Gastroesophageal sphincter (tissue), 3 donors: ENCODE results near the gene ELMOD3.
"Not testable (repeated sequence)": the region's sequence is repeated elsewhere in the genome, so short reads cannot be mapped to it uniquely, and the experiment has no call there.

ENCODE experiments used
- CTCF ChIP-seq, 4 experiments: fragments of 200-600 bp in 2 of 4; fragments of 450-650 bp in 2 of 4; sonication (generic) in 1 of 4; IDR thresholded peaks; one replicate each; pipeline ENCODE4 v1.5.1; 2017 to 2019; ENCODE audit warnings: antibody characterized with exemption in 4 of 4, mild to moderate bottlenecking in 2 of 4, moderate library complexity in 2 of 4
- POLR2A ChIP-seq, 2 donors: fragments of 450-650 bp; IDR thresholded peaks; one replicate each; pipeline ENCODE4 v1.6.1; 2017; ENCODE audit warnings: antibody characterized with exemption in 2 of 2, mild to moderate bottlenecking in 2 of 2, moderate library complexity in 1 of 2

DNA sequence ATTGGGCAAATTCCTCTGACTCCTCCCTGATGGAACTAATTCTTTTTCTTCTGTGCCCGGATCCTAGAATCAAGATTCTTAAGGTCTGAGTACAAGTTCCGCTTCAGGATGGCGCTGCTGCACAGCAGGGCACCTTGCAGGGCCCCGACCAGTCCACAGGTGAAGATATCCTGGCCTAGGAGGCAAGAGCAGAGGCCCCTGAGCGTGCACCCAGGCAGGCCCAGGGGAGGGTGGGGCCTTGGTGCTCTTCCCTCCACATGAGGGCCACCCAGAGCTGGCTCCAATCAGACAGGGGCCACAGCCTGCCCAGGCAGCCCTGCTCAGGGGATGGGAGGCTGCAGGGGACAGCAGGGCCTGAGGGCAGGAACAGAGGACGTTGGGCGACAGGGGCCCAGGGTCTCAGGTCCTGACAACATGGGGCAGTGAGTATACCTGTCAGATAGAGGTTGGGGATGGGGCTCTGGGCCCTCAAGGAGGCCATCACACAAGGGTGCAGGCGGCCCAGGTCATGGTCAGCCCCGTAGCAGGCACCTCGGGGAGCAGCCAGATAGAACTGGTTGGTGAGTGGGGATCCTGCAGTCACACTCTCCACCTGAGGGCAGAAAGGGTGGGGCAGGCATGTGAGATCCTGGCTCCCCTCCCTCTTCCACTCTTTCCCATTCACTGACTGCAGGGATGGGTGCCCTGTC lies 11.2 kb upstream of the ELMOD3 start:
- TF ChIP-seq CTCF, POLR2A (IDR thresholded peaks at IDR 0.05): not testable (repeated sequence)
